Ectodermal cell (in vitro differentiated cells): ENCODE data around the gene CSF1.
A peak's percentile ranks its signal among the peaks of the same experiment; 100 is the strongest.
"Not testable (repeated sequence)": the region's sequence is repeated elsewhere in the genome, so short reads cannot be mapped to it uniquely, and the experiment has no call there.

Source experiments
- H3K27ac ChIP-seq: 2 replicates; pipeline ENCODE4 v1.7.0; 2013; ENCODE audit warnings: mild to moderate bottlenecking, low read depth, low read length; ENCODE audit not compliant: insufficient read depth, poor library complexity, severe bottlenecking
- H3K27me3 ChIP-seq: 2 replicates; pipeline ENCODE4 v1.7.0; 2013; ENCODE audit warnings: mild to moderate bottlenecking, low read length; ENCODE audit not compliant: insufficient read depth, control insufficient read depth, poor library complexity, severe bottlenecking
- H3K36me3 ChIP-seq: one replicate; pipeline ENCODE4 v1.7.0; 2013; ENCODE audit warnings: low read length; ENCODE audit not compliant: control insufficient read depth, insufficient read depth
- H3K4me1 ChIP-seq: one replicate; pipeline ENCODE4 v1.7.0; 2013; ENCODE audit warnings: low read length; ENCODE audit not compliant: control insufficient read depth, insufficient read depth
- H3K4me3 ChIP-seq: 2 replicates; pipeline ENCODE4 v1.7.0; 2013; ENCODE audit warnings: low read depth, low read length, control low read depth; ENCODE audit not compliant: insufficient read depth
- H3K9me3 ChIP-seq: 2 replicates; pipeline ENCODE4 v1.7.0; 2013; ENCODE audit warnings: mild to moderate bottlenecking, low read length, moderate library complexity; ENCODE audit not compliant: control insufficient read depth
- WGBS, 2 experiments: methylation state at CpG; one replicate each; pipeline ENCODE4 v1.1.7; 2013; ENCODE audit warnings: missing lambda C conversion rate in 2 of 2; 5-methylcytosine and 5-hydroxymethylcytosine counted together

Gene CSF1

DNA sequence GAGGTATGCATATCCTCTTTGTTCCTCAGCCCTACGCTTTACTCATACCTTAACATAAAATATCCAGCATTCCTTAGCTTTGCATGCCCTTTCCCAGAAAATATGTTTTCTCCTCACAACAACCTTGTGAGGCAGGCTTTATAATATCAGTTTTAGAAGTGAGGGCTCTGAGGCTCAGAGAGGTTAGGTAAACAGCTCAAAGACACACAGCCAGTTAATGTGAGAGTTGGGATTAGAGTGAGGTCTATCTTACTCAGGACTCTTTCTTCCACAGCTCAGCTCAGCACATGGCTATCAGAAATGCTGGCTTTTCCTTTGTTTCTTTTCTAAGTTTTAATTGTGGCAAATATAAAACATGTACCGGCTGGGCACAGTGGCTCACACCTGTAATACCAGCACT, 27.9 kb downstream of the CSF1 start:
- Histone ChIP-seq H3K27ac (no peak overlapping the region), H3K9me3 (no peaks in the 10 kb centered on the region), H3K36me3 (no peaks in the 10 kb centered on the region), H3K4me3 (no peak overlapping the region), H3K4me1 (no peaks in the 10 kb centered on the region), H3K27me3 (no peaks in the 10 kb centered on the region)
- 97 to 100% methylated on average over 2 of the region's 2 CpGs for WGBS, 2 experiments

DNA sequence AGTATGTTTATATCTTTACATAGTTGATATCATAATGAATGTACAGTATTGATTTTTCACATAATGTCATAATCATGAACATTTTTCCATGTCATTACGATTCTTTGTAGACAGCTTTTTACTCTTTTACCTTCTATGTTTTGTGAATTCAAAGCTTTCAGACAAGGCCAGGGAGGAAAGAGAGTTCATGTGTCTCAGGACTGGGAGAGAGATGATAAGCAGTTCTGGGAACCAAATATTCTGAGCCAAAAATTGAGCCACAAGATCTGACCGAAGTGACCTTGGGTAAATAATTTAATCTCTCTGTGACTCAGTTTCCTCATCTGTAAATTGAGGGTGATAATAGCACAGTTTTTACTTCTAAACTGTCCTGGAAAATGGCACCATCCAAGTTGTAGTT, 31.8 kb downstream of the CSF1 start:
- 97% methylated on average over 1 to 2 of the region's 2 CpGs for WGBS, 2 experiments
- H3K36me3 ChIP-seq: no peaks in the 10 kb centered on the region
- H3K9me3 ChIP-seq: no peaks in the 10 kb centered on the region
- H3K4me1 ChIP-seq: no peaks in the 10 kb centered on the region
- no peaks in the 10 kb centered on the region for H3K27me3 ChIP-seq
- H3K27ac ChIP-seq: no peak overlapping the region
- H3K4me3 ChIP-seq: no peak overlapping the region

DNA sequence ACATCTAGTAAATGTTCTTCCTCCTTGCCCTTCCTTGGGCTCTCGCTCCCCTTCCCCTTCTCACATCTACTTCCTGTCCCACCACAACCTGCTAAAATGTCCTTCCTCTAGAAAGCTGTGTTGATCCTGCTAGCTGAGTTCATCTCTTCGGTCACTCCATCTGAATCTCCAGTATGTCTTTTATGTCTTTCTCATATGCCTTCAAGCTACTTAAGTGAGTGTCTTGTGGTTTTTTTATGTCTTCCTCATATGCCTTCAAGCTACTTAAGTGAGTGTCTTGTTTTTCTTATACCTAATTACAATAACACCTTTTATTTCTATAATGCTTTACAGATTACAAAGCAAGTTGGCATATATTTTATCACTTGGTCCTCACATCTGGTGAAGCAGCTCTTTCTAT, 33.9 kb downstream of the CSF1 start:
- Histone ChIP-seq H3K27ac (no peak overlapping the region), H3K36me3 (no peaks in the 10 kb centered on the region), H3K4me1 (no peaks in the 10 kb centered on the region), H3K27me3 (no peaks in the 10 kb centered on the region), H3K9me3 (no peaks in the 10 kb centered on the region), H3K4me3 (no peak overlapping the region)
- 84 to 94% methylated on average over 2 of the region's 2 CpGs for WGBS, 2 experiments

DNA sequence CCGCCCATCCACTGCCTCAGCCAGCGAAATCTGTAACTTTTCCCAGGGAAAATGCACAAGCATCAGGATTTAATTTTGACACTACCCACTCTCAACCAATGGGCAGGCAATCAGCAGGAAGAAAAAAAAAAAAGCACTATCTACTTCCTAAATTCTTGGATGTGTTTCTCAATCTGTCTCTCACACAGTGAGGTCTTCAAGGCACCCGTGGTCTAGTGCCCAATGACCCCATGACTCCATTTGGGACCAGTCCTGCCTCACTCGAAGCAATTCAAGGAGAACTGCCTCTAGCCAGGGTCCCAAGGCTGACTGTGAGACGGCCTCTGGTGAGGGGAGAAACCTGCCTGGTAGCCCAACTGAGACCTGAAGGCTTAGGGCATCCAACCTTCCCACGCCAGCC, 35.9 kb downstream of the CSF1 start:
- WGBS, 2 experiments: 91 to 93% methylated on average over 6 of the region's 6 CpGs
- Histone ChIP-seq H3K9me3 (no peaks in the 10 kb centered on the region), H3K27ac (no peak overlapping the region), H3K4me1 (no peaks in the 10 kb centered on the region), H3K4me3 (no peak overlapping the region), H3K27me3 (no peaks in the 10 kb centered on the region), H3K36me3 (no peaks in the 10 kb centered on the region)

DNA sequence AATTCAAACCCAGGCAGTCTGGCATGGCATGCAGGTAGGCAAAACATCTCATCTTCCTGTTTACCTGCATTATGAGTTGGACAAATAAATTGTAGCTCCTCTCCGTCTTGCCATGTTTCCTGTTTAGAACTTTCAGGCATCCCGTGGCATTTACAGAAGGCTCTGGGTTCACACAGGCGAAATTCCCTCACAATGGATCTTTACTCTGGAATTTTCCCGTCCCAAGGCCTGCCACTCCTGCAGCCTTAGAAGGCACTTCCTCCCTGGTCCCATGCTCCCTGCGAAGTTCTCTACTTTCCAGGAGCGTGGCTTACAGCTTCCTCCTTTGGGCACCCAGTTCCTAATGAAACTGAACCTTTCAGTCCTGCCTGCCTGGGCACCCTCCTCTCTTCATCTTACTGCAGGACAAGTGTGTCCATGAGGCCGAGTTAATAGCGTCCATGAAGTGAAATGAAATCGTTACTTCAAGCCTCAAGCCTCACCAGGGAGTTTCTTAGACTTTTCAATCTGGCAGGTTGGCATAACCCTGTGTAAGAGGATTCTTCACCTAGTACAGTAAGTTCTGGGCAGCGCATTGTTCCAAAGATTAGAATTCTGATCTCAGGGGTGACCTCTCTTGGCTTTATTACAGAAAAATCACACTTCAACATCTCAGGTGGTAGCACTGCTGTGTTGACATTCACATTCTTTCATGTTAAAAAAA, 37.1 kb downstream of the CSF1 start:
- Histone ChIP-seq H3K9me3 (no peaks in the 10 kb centered on the region), H3K27ac (no peak overlapping the region), H3K27me3 (no peaks in the 10 kb centered on the region), H3K4me3 (no peak overlapping the region), H3K36me3 (no peaks in the 10 kb centered on the region), H3K4me1 (no peaks in the 10 kb centered on the region)
- WGBS, 2 experiments: 78 to 81% methylated on average over 10 of the region's 10 CpGs

DNA sequence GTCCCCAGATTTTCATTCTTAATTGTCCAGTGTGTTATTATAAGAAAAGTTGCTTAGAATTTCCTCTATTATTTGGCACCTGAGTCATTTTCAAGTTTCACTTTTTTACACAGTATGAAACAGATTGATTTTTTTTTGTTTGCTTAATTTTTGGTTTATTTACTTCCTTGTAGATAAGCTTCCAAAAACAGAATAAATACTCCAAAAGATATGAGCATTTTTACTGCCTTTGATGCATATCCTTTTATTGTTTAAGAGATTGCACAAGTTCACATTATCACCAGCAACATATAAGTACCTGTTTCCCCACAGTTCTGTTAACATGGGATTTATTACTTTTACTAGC, 37.6 kb downstream of the CSF1 start:
- no peaks in the 10 kb centered on the region for H3K27me3 ChIP-seq
- no peaks in the 10 kb centered on the region for H3K9me3 ChIP-seq
- no peaks in the 10 kb centered on the region for H3K36me3 ChIP-seq
- H3K4me3 ChIP-seq: no peak overlapping the region
- no peak overlapping the region for H3K27ac ChIP-seq
- no peaks in the 10 kb centered on the region for H3K4me1 ChIP-seq

DNA sequence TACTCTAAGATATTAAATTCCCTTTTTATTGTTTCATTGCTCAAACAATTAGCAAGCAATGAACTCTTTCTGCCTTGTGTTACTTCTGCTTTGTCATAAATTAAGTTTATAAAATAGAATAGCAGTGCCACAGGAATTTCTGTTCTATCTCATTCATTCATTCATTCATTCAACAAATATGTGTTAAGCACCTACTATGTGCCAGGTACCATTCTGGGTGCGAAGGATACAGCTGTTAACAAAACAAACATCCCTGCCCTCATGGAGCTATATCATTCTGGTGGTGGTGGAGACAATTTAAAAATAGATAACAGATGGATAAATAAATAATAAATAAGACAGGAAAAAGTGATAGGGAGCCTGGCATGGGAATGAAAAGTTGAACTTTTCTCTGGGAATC, 39.4 kb downstream of the CSF1 start:
- no peaks in the 10 kb centered on the region for H3K27me3 ChIP-seq
- H3K27ac ChIP-seq: no peak overlapping the region
- no peaks in the 10 kb centered on the region for H3K36me3 ChIP-seq
- no peaks in the 10 kb centered on the region for H3K4me1 ChIP-seq
- 100% methylated on average over 1 of the region's 1 CpG for WGBS, 2 experiments
- H3K9me3 ChIP-seq: no peaks in the 10 kb centered on the region
- H3K4me3 ChIP-seq: no peak overlapping the region

DNA sequence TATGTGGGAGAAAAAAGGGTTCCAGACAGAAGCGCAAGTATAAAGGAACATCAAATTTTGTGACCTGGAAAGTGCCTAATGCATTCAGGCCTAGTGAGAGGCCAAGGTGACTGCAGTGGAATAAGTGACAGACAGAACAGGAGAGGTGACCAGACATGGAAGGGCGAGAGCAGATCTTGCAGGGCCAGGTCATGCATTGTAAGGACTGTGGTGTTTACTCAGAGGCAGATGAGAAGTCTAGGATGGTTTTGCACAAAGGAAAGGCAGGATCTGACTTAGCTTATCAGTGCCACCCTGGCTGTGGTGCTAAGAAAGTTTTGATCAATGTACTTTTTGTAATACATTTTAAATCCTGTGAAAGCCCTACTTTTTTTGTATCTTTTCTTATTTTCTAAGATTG, 39.9 kb downstream of the CSF1 start:
- Histone ChIP-seq H3K27ac (no peak overlapping the region), H3K9me3 (no peaks in the 10 kb centered on the region), H3K4me1 (no peaks in the 10 kb centered on the region), H3K4me3 (no peak overlapping the region), H3K36me3 (no peaks in the 10 kb centered on the region), H3K27me3 (no peaks in the 10 kb centered on the region)
- WGBS, 2 experiments: 88 to 90% methylated on average over 2 of the region's 2 CpGs

DNA sequence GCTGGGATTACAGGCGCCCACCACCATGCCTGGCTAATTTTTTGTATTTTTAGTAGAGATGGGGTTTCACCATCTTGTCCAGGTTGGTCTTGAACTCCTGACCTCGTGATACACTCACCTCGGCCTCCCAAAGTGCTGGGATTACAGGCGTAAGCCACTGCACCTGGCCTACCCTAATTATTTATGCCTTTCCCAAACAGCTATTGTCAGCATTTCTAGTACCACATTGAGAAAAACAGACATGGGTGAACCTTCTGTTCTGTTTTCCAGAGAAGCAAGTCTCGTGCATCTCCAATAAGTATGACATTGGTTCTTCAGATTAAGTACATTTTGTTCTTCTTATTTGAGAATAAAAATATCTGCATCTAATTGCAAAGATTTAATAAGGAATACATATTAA, 40.9 kb downstream of the CSF1 start:
- not testable (repeated sequence) for H3K9me3 ChIP-seq, H3K27ac ChIP-seq, H3K36me3 ChIP-seq, H3K4me3 ChIP-seq, H3K4me1 ChIP-seq, H3K27me3 ChIP-seq
- WGBS, 2 experiments: 89 to 97% methylated on average over 5 of the region's 5 CpGs

DNA sequence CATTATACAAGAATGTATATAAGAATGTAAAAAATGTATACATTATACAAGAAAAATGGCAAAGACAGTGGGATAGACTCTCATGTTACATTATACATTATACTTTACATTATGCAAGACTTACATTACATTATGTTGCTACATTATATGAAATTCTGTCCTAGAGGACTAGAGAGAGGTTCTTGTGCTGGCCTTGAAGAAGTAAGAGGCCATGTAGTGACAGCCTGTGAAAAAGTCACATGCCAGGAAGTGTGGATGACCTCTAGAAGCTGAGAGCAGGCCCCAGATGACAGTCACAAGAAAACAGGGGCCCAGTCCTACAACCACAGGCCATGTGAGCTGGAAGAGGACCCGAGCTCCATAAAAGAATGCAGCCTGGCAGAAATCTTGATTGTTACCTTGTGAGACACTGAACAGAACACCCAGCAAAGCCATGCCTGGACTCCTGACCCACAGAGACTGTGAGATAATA, 43.4 kb downstream of the CSF1 start:
- Histone ChIP-seq H3K27ac (no peak overlapping the region), H3K4me1 (peaks cover 9% of the 10 kb centered on the region), H3K9me3 (no peaks in the 10 kb centered on the region), H3K27me3 (peaks cover 5% of the 10 kb centered on the region), H3K36me3 (no peaks in the 10 kb centered on the region), H3K4me3 (no peak overlapping the region)
- 86 to 88% methylated on average over 1 of the region's 1 CpG for WGBS, 2 experiments

DNA sequence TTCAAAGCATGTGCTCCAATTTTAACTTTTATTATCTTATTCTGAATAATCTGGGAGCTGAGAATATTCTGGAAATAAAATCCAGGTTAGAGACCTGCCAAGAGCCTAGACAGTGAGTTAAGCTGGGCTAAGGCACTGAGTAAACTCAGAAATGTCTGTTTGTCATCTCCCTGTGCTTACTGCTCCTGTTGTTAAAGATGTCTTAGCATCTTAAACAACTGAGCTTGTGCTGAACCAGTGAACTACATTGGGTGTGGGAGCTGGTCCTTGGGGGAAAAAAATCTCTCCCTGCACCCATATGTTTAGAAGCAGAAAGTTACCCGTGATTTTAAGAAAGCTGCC, 49.0 kb downstream of the CSF1 start:
- Histone ChIP-seq H3K36me3 (no peaks in the 10 kb centered on the region), H3K9me3 (no peaks in the 10 kb centered on the region), H3K4me3 (no peak overlapping the region), H3K4me1 (peaks cover 49% of the 10 kb centered on the region), H3K27me3 (peaks cover 5% of the 10 kb centered on the region), H3K27ac (peak overlapping the region; percentile 98)
- 0% methylated on average over 1 of the region's 1 CpG for WGBS, 2 experiments
